ENCODE measurements around the gene TESPA1. TPM values are rescaled to one million over a fixed set of nuclear protein-coding genes. Genes with fewer than 3 reads are reported as not detected.
A peak's percentile ranks its signal among the peaks of the same experiment; 100 is the strongest.
"Not testable (repeated sequence)": the region's sequence is repeated elsewhere in the genome, so short reads cannot be mapped to it uniquely, and the experiment has no call there.

The TESPA1 gene
- total RNA-seq, 2 experiments from 2014 or later = 81.0 to 107 TPM

GRCh38 chr12:54948171-54948570 lies 36.4 kb downstream of the TESPA1 start:
- H3K9me3 Mint-ChIP-seq (ENCODE audit: low read depth) = peaks cover 8% of the 10 kb centered on the region
- ATAC-seq (peak; percentile 42), DNase-seq (no peak)
- intact Hi-C loops (cut with DNase I, micrococcal nuclease) = no loop called here
- peaks cover 62% of the 10 kb centered on the region for H3K36me3 Mint-ChIP-seq (ENCODE audit: low read depth)
- H3K4me3 Mint-ChIP-seq = no peak overlapping the region
- H3K4me1 Mint-ChIP-seq = peaks cover 35% of the 10 kb centered on the region
- H3K27me3 Mint-ChIP-seq = no peaks in the 10 kb centered on the region
- no peak overlapping the region for H3K27ac Mint-ChIP-seq
- CTCF ChIA-PET = no interaction called here
- POLR2A ChIA-PET = no interaction called here

GRCh38 chr12:54945082-54945481 lies 39.5 kb downstream of the TESPA1 start:
- DNase-seq = no peak
- Mint-ChIP-seq H3K9me3 (ENCODE audit: low read depth) (no peaks in the 10 kb centered on the region), H3K36me3 (ENCODE audit: low read depth) (peaks cover 40% of the 10 kb centered on the region), H3K4me1 (peaks cover 13% of the 10 kb centered on the region), H3K27me3 (no peaks in the 10 kb centered on the region), H3K4me3 (no peak overlapping the region), H3K27ac (no peak overlapping the region)
- ATAC-seq = no peak
- intact Hi-C loops (cut with DNase I, micrococcal nuclease) = no loop called here
- CTCF ChIA-PET = no interaction called here
- POLR2A ChIA-PET = no interaction called here

GRCh38 chr12:54943292-54943691 lies 41.3 kb downstream of the TESPA1 start:
- H3K4me1 Mint-ChIP-seq; H3K4me3 Mint-ChIP-seq; intact Hi-C loops (cut with DNase I, micrococcal nuclease); ATAC-seq; CTCF ChIA-PET; H3K27ac Mint-ChIP-seq; H3K27me3 Mint-ChIP-seq; H3K9me3 Mint-ChIP-seq (ENCODE audit: low read depth); DNase-seq; POLR2A ChIA-PET: not testable (repeated sequence)
- H3K36me3 Mint-ChIP-seq (ENCODE audit: low read depth) = peaks cover 34% of the 10 kb centered on the region

- H3K4me3 Mint-ChIP-seq = no peak overlapping the region
- peaks cover 19% of the 10 kb centered on the region for H3K4me1 Mint-ChIP-seq
- no peak for ATAC-seq
- H3K9me3 Mint-ChIP-seq (ENCODE audit: low read depth) = peaks cover 4% of the 10 kb centered on the region
- CTCF ChIA-PET = interaction anchor here (1.5 kb wide), 1 partner anchor 17 kb away, joined by 6 read pairs; no protein-coding TSS in a partner anchor
- intact Hi-C loops (cut with DNase I, micrococcal nuclease) = no loop called here
- H3K27ac Mint-ChIP-seq = no peak overlapping the region
- no peaks in the 10 kb centered on the region for H3K27me3 Mint-ChIP-seq
- POLR2A ChIA-PET = no interaction called here
- DNase-seq = no peak
- peaks cover 34% of the 10 kb centered on the region for H3K36me3 Mint-ChIP-seq (ENCODE audit: low read depth)
Measured at GRCh38 chr12:54941659-54942058, 42.9 kb downstream of the TESPA1 start.

- peaks cover 6% of the 10 kb centered on the region for H3K9me3 Mint-ChIP-seq (ENCODE audit: low read depth)
- intact Hi-C loops (cut with DNase I, micrococcal nuclease) = no loop called here
- H3K27ac Mint-ChIP-seq = no peak overlapping the region
- H3K27me3 Mint-ChIP-seq = no peaks in the 10 kb centered on the region
- ATAC-seq (no peak), DNase-seq (no peak)
- CTCF ChIA-PET = interaction anchor here (1.5 kb wide), 1 partner anchor 18 kb away, joined by 6 read pairs; no protein-coding TSS in a partner anchor
- H3K4me3 Mint-ChIP-seq = no peak overlapping the region
- POLR2A ChIA-PET = no interaction called here
- H3K36me3 Mint-ChIP-seq (ENCODE audit: low read depth) = peaks cover 39% of the 10 kb centered on the region
- H3K4me1 Mint-ChIP-seq = peaks cover 27% of the 10 kb centered on the region
Measured at GRCh38 chr12:54940727-54941315, 43.7 kb downstream of the TESPA1 start.

GRCh38 chr12:54937929-54938328 lies 46.6 kb downstream of the TESPA1 start:
- Mint-ChIP-seq H3K36me3 (ENCODE audit: low read depth) (peaks cover 53% of the 10 kb centered on the region), H3K4me3 (no peak overlapping the region), H3K4me1 (peaks cover 56% of the 10 kb centered on the region), H3K9me3 (ENCODE audit: low read depth) (peaks cover 10% of the 10 kb centered on the region), H3K27ac (peak overlapping the region; percentile 20), H3K27me3 (no peaks in the 10 kb centered on the region)
- POLR2A ChIA-PET = no interaction called here
- ATAC-seq = no peak
- intact Hi-C loops (cut with DNase I, micrococcal nuclease) = loop anchor here in 1 of 2 experiments (5.0 kb wide), 1 partner anchor 656 kb away; the partner anchor contains the start of genes CBX5 and HNRNPA1
- no peak for DNase-seq
- CTCF ChIA-PET = interaction anchor here (6.1 kb wide), 1 partner anchor 20 kb away, joined by 37 read pairs; no protein-coding TSS in a partner anchor

- DNase-seq (no peak), ATAC-seq (no peak)
- intact Hi-C loops (cut with DNase I, micrococcal nuclease) = loop anchor here in 1 of 2 experiments (5.0 kb wide), 1 partner anchor 655 kb away; the partner anchor contains the start of genes CBX5 and HNRNPA1
- H3K36me3 Mint-ChIP-seq (ENCODE audit: low read depth) = peaks cover 57% of the 10 kb centered on the region
- H3K9me3 Mint-ChIP-seq (ENCODE audit: low read depth) = peaks cover 11% of the 10 kb centered on the region
- H3K27me3 Mint-ChIP-seq = no peaks in the 10 kb centered on the region
- H3K4me3 Mint-ChIP-seq = no peak overlapping the region
- ChIA-PET CTCF (interaction anchor here (4.1 to 6.1 kb wide), 2 partner anchors 20 to 55 kb away, joined by 19 to 37 read pairs; no protein-coding TSS in a partner anchor), POLR2A (no interaction called here)
- peak overlapping the region; percentile 96 for H3K27ac Mint-ChIP-seq
- peaks cover 60% of the 10 kb centered on the region for H3K4me1 Mint-ChIP-seq
Measured at GRCh38 chr12:54937376-54937775, 47.2 kb downstream of the TESPA1 start.

- intact Hi-C loops (cut with DNase I, micrococcal nuclease) = loop anchor here in 1 of 2 experiments (5.0 kb wide), 1 partner anchor 654 kb away; the partner anchor contains the start of genes CBX5 and HNRNPA1
Measured at GRCh38 chr12:54936736-54937135, 47.8 kb downstream of the TESPA1 start.

DNA sequence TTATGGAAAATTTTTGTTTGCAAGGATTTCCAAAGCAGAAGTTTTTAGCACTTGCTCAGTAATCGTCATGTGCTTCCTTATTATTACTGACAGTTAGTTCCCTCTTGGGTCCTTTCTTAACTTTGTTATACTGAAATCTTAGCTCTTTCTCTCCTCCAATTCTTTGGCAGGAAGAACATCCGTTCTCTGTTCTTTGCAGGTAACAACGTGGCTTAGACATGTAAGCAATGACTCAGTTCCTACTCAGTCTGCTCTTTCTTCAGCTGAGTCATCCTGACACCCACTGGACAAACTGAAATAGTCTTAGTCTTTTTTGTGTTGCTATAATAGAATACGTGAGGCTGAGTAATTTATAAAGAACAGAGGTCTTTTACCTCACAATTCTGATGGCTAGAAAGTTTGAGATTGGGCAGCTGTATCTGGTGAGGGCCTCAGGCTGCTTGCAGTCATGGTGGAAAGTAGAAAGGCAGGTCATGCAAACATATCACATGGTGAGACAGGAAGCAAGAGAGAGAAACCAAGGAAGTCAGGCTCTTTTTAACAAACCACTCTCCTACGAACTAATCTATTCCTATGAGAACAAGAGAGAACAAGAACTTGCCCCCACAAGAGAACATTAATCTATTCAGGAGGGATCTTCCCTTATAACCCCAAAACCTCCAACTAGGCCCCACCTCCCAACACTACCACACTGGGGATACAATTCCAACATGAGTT lies 49.2 kb downstream of the TESPA1 start:
- Mint-ChIP-seq H3K27ac (peak overlapping the region; percentile 96), H3K36me3 (ENCODE audit: low read depth) (peaks cover 71% of the 10 kb centered on the region), H3K4me1 (peaks cover 69% of the 10 kb centered on the region), H3K9me3 (ENCODE audit: low read depth) (peaks cover 28% of the 10 kb centered on the region), H3K4me3 (peak overlapping the region; percentile 45), H3K27me3 (no peaks in the 10 kb centered on the region)
- POLR2A ChIA-PET = interaction anchor here (0.8 to 2.3 kb wide), 3 partner anchors 21 to 50 kb away, joined by 3 to 12 read pairs (median 4); no protein-coding TSS in a partner anchor
- DNase-seq (peak; percentile 62), ATAC-seq (peak; percentile 92)
- intact Hi-C loops (cut with DNase I, micrococcal nuclease) = loop anchor here (1.0 to 5.0 kb wide), 12 partner anchors 21 to 653 kb away; partner anchors contain the start of genes CBX5 (in 1 of the 2), HNRNPA1 (in 1 of the 2), MUCL1 (in 1 of the 2) and TESPA1 (in 1 of the 2)
- CTCF ChIA-PET = interaction anchor here (0.7 to 6.1 kb wide), 8 partner anchors 22 to 408 kb away, joined by 3 to 37 read pairs (median 4); no protein-coding TSS in a partner anchor

More at GRCh38 chr12:54936736-54937135, 47.8 kb downstream of the TESPA1 start:
- Mint-ChIP-seq H3K27me3 (no peaks in the 10 kb centered on the region), H3K27ac (peak overlapping the region; percentile 96), H3K36me3 (ENCODE audit: low read depth) (peaks cover 61% of the 10 kb centered on the region), H3K9me3 (ENCODE audit: low read depth) (peaks cover 15% of the 10 kb centered on the region), H3K4me1 (peaks cover 66% of the 10 kb centered on the region), H3K4me3 (no peak overlapping the region)
- no peak for DNase-seq
- ChIA-PET CTCF (interaction anchor here (0.6 to 6.1 kb wide), 5 partner anchors 21 to 709 kb away, joined by 3 to 37 read pairs (median 12); no protein-coding TSS in a partner anchor), POLR2A (interaction anchor here (1.7 to 2.3 kb wide), 2 partner anchors 20 to 45 kb away, joined by 4 to 12 read pairs; no protein-coding TSS in a partner anchor)
- no peak for ATAC-seq

DNA sequence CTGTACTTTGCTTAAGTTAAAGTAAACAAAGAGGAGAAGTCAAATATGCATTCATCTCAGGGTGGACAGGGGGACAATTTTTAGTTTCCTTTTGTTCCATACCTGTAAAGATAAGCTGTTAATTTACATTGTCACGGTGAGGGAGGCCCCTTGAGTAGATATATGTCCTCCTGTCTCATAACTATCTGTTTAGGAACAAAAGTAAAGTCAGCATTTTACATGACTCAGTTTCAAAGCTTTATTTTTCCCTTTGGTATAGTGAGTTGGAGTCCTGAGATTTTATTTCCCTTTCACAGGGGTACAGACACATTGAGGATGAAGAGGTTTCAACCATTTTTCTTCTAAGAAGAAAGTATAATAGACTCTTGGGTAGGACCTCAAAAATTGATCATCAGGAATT lies 50.1 kb downstream of the TESPA1 start:
- CTCF ChIA-PET = interaction anchor here (1.1 to 6.1 kb wide), 5 partner anchors 23 to 138 kb away, joined by 3 to 37 read pairs (median 12); no protein-coding TSS in a partner anchor
- Mint-ChIP-seq H3K36me3 (ENCODE audit: low read depth) (peaks cover 74% of the 10 kb centered on the region), H3K9me3 (ENCODE audit: low read depth) (peaks cover 36% of the 10 kb centered on the region), H3K27me3 (no peaks in the 10 kb centered on the region), H3K27ac (peak overlapping the region; percentile 96), H3K4me3 (no peak overlapping the region), H3K4me1 (peaks cover 70% of the 10 kb centered on the region)
- POLR2A ChIA-PET = no interaction called here
- DNase-seq (no peak), ATAC-seq (no peak)
- intact Hi-C loops (cut with DNase I, micrococcal nuclease) = loop anchor here in 1 of 2 experiments (2.0 kb wide), 5 partner anchors 56 to 412 kb away; partner anchors contain the start of gene MUCL1

- Mint-ChIP-seq H3K27me3 (no peaks in the 10 kb centered on the region), H3K9me3 (ENCODE audit: low read depth) (peaks cover 39% of the 10 kb centered on the region), H3K27ac (peak overlapping the region; percentile 96), H3K36me3 (ENCODE audit: low read depth) (peaks cover 76% of the 10 kb centered on the region), H3K4me3 (no peak overlapping the region), H3K4me1 (peaks cover 69% of the 10 kb centered on the region)
- DNase-seq (peak; percentile 13), ATAC-seq (peak; percentile 57)
- intact Hi-C loops (cut with DNase I, micrococcal nuclease) = loop anchor here in 1 of 2 experiments (1.0 kb wide), 1 partner anchor 79 kb away; the partner anchor contains the start of gene MUCL1
- ChIA-PET POLR2A (no interaction called here), CTCF (interaction anchor here (0.6 to 6.1 kb wide), 5 partner anchors 24 to 325 kb away, joined by 3 to 37 read pairs (median 6); no protein-coding TSS in a partner anchor)
Measured at GRCh38 chr12:54933376-54933775, 51.2 kb downstream of the TESPA1 start.
